Measurements from ENCODE around the gene MAD1L1.
"Not testable (repeated sequence)": the region's sequence is repeated elsewhere in the genome, so short reads cannot be mapped to it uniquely, and the experiment has no call there.

Gene MAD1L1

DNA sequence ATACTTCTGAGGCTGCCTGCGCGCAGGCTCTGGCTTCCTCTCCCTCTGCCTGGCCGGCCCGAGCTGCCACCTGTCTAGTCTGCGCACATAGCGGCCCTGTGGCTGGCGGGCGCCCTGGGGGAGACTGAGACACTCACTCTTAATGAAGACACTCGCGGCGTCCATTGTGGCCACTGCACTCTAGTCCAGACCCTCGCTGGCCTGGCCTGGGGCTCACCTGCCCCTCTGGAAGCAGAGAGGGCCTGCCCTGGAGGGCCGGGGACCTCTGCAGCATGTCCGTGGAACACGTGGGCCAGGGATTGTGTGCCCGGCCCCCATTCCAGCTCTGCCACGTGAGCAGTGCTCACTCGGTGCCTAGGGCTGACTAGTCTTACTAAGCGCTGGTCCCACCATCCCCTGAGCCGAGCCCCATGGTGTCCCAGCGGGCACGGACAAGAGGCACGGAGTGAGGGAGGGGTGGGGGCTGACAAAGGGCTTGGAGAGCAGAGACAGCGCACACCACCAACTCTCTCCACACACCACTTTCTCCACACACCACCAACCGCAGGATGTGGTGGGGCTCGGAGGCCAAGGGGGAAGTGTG, 413.4 kb downstream of the MAD1L1 start:
- H3K4me1 ChIP-seq (ENCODE audit: insufficient read depth, poor library complexity, severe bottlenecking): no peaks in the 10 kb centered on the region
- H3K27me3 ChIP-seq (ENCODE audit: insufficient read depth, poor library complexity, severe bottlenecking): no peaks in the 10 kb centered on the region
- no peak overlapping the region for H3K27ac ChIP-seq (ENCODE audit: poor library complexity, severe bottlenecking)
- H3K4me3 ChIP-seq (ENCODE audit: severe bottlenecking): no peak overlapping the region
- TF ChIP-seq, protein P1, sequence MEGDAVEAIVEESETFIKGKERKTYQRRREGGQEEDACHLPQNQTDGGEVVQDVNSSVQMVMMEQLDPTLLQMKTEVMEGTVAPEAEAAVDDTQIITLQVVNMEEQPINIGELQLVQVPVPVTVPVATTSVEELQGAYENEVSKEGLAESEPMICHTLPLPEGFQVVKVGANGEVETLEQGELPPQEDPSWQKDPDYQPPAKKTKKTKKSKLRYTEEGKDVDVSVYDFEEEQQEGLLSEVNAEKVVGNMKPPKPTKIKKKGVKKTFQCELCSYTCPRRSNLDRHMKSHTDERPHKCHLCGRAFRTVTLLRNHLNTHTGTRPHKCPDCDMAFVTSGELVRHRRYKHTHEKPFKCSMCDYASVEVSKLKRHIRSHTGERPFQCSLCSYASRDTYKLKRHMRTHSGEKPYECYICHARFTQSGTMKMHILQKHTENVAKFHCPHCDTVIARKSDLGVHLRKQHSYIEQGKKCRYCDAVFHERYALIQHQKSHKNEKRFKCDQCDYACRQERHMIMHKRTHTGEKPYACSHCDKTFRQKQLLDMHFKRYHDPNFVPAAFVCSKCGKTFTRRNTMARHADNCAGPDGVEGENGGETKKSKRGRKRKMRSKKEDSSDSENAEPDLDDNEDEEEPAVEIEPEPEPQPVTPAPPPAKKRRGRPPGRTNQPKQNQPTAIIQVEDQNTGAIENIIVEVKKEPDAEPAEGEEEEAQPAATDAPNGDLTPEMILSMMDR (IDR thresholded peaks at IDR 0.05; ENCODE audit: poor library complexity, severe bottlenecking): no peak
- no peaks in the 10 kb centered on the region for H3K9me3 ChIP-seq (ENCODE audit: severe bottlenecking)
- ATAC-seq (ENCODE audit: low read depth) (no peak), DNase-seq (ENCODE audit: low spot score) (no peak)
- no peaks in the 10 kb centered on the region for H3K36me3 ChIP-seq (ENCODE audit: low read depth)

DNA sequence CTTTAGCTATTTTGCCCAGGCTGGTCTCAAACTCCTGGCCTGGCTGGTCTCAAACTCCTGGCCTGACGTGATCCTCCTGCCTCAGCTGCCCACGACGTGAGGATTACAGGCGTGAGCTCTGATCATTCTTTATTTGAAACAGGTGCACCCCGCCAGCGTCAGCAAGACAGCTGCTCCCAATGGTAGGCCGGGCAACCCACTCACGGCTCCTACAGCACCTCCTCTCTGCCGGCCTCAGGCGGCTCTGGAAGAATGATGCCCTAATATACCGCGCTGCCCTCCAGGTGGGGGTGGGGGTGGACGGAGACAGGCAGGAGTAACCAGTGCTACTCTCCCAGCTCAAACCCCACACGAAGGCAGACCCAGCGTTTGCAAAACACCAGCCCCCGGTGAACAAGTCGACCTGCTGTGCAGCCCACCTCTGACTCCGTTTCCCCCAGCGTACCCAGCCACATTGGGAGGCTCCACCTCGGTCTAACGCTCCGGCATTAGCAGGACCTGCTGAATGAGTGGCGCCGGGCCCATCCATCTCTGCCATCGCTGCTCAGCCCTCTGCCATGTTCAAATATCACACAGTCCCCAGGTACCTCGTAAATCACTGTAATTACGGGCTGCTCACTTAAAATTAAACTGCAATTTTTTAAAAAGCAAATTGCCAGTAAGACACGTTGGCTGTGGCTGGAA, 414.0 kb downstream of the MAD1L1 start:
- no peak overlapping the region for H3K27ac ChIP-seq (ENCODE audit: poor library complexity, severe bottlenecking)
- H3K9me3 ChIP-seq (ENCODE audit: severe bottlenecking): no peaks in the 10 kb centered on the region
- TF ChIP-seq, protein P1 (IDR thresholded peaks at IDR 0.05; ENCODE audit: poor library complexity, severe bottlenecking): no peak
- H3K36me3 ChIP-seq (ENCODE audit: low read depth): no peaks in the 10 kb centered on the region
- no peak overlapping the region for H3K4me3 ChIP-seq (ENCODE audit: severe bottlenecking)
- ATAC-seq (ENCODE audit: low read depth): no peak
- no peaks in the 10 kb centered on the region for H3K4me1 ChIP-seq (ENCODE audit: insufficient read depth, poor library complexity, severe bottlenecking)
- DNase-seq (ENCODE audit: low spot score): no peak
- no peaks in the 10 kb centered on the region for H3K27me3 ChIP-seq (ENCODE audit: insufficient read depth, poor library complexity, severe bottlenecking)

DNA sequence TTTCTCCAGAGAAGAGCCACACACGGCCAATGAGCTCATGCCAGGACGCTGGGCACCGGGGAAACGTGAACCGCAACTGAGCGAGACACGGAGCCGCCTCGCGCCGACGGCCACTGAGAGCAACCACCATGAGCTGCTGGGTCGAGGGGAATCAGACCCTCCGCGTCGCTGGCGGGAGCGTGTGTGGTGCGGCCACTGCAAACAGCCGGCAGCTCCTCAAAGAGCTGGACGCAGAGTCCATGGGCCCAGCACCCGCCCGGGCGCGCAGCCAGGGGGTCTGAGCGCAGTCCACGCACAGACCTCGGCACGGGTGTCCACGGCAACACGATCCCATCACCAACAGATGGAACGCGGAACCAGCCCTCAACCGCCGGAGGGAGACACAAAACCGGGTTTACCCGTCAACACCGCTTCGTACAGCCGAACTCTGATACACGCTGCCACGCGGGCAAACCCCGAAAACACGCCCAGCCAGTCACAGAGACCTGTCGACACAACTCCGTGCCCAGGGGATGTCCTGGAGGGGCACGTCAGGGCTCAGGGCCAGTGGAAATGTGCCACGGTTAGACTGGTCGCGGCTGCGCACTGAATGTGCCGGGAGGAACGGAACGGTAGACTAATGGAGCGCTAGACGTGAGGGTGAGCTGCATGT, 415.6 kb downstream of the MAD1L1 start:
- Histone ChIP-seq H3K4me1 (ENCODE audit: insufficient read depth, poor library complexity, severe bottlenecking) (no peaks in the 10 kb centered on the region), H3K9me3 (ENCODE audit: severe bottlenecking) (no peaks in the 10 kb centered on the region), H3K36me3 (ENCODE audit: low read depth) (no peaks in the 10 kb centered on the region), H3K27ac (ENCODE audit: poor library complexity, severe bottlenecking) (no peak overlapping the region), H3K27me3 (ENCODE audit: insufficient read depth, poor library complexity, severe bottlenecking) (no peaks in the 10 kb centered on the region), H3K4me3 (ENCODE audit: severe bottlenecking) (no peak overlapping the region)
- DNase-seq (ENCODE audit: low spot score) (no peak), ATAC-seq (ENCODE audit: low read depth) (no peak)
- TF ChIP-seq, protein P1 (IDR thresholded peaks at IDR 0.05; ENCODE audit: poor library complexity, severe bottlenecking): no peak

DNA sequence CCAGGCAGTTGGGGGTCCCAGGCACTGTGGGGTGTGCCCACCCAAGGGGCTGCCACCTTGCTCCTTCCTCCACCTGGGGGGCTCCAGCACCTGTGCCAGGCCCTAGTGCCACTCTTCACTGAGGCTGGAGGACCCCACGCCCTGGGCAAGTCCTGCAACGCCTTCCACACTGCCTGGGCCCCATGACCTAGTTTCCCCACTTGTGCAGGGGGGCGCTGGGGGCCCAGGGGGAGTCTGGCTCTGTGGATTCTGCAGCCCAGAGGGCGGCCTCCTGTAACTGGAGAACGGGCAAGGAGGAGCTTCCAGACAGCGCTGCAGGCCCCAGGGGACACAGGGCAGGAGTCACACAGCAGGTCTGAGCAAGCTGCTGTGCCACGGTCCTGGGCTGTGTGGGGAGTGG, 416.3 kb downstream of the MAD1L1 start:
- not testable (repeated sequence) for H3K4me1 ChIP-seq (ENCODE audit: insufficient read depth, poor library complexity, severe bottlenecking); H3K4me3 ChIP-seq (ENCODE audit: severe bottlenecking); H3K27ac ChIP-seq (ENCODE audit: poor library complexity, severe bottlenecking); H3K27me3 ChIP-seq (ENCODE audit: insufficient read depth, poor library complexity, severe bottlenecking); DNase-seq (ENCODE audit: low spot score); H3K36me3 ChIP-seq (ENCODE audit: low read depth); ATAC-seq (ENCODE audit: low read depth); H3K9me3 ChIP-seq (ENCODE audit: severe bottlenecking)

DNA sequence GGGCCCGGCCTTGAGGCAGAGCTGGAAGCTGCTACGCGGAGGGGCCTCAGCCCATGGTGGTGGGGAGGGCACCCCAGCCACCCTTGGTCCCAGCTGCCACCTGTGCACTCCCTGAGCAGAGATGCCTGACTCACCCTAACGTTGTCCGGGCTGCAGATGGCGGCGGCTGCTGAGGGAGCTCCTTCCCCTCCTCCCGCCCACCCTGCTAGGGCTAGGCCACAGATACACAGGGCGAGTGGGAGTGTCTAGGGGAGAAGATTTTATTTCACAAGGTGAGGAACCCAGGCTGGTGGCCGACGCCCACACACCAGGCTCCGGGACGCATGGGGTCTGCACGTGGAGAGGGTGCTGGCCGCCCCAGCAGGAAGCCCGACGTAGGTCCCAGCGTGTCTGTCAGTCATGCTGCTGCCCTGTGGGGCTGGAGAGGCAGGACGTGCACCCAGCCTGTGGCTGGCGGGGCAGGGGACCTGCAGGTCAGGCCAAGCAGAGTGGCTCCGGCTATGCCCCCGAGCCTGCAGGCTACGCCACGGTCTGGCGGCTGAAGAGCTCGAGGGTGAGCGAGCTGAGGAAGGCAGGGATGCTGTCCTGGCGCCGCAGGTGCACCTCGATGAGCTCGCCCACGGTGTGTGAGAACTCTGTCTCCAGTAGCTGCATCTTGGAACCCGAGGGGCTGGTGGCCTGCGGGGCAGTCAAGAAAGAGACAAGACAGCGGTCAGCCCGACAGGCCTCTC, 417.0 kb downstream of the MAD1L1 start:
- H3K36me3 ChIP-seq (ENCODE audit: low read depth); H3K9me3 ChIP-seq (ENCODE audit: severe bottlenecking); H3K4me3 ChIP-seq (ENCODE audit: severe bottlenecking); DNase-seq (ENCODE audit: low spot score); H3K27ac ChIP-seq (ENCODE audit: poor library complexity, severe bottlenecking); H3K4me1 ChIP-seq (ENCODE audit: insufficient read depth, poor library complexity, severe bottlenecking); ATAC-seq (ENCODE audit: low read depth); H3K27me3 ChIP-seq (ENCODE audit: insufficient read depth, poor library complexity, severe bottlenecking): not testable (repeated sequence)

Measured in RWPE2 (cell line).